MM.1S (cell line): Measurements from ENCODE around the gene APBB2.

Experiments used
- DNase-seq: peaks from one replicate; pipeline ENCODE4 v3.0.0-alpha.2; 2015
- H2AFZ ChIP-seq: fragments of 300-600 bp; sonication (generic); 2 replicates; pipeline ENCODE4 v1.6.0; 2016; ENCODE audit warnings: antibody characterized with exemption, low read length
- H3F3A ChIP-seq: fragments of 300-600 bp; sonication (generic); 2 replicates; pipeline ENCODE4 v1.6.1; 2016; ENCODE audit warnings: mild to moderate bottlenecking, antibody characterized with exemption, low read length, moderate library complexity, mixed read lengths; ENCODE audit not compliant: insufficient read depth
- H3K27ac ChIP-seq: fragments of 300-600 bp; sonication (generic); 2 replicates; pipeline ENCODE4 v1.5.1; 2016; ENCODE audit warnings: mild to moderate bottlenecking, low read length
- H3K27me3 ChIP-seq: fragments of 300-600 bp; sonication (generic); replicated peaks from 2 replicates; pipeline ENCODE4 v1.6.0; 2016; ENCODE audit warnings: low read length; ENCODE audit not compliant: insufficient read depth
- H3K36me3 ChIP-seq: fragments of 300-600 bp; sonication (generic); replicated peaks from 2 replicates; pipeline ENCODE4 v1.6.1; 2016; ENCODE audit warnings: mild to moderate bottlenecking, low read length, mixed read lengths; ENCODE audit not compliant: insufficient read depth
- H3K4me1 ChIP-seq: fragments of 300-600 bp; sonication (generic); 2 replicates; pipeline ENCODE4 v1.6.1; 2016; ENCODE audit warnings: low read length, mixed read lengths
- H3K4me2 ChIP-seq: fragments of 300-600 bp; sonication (generic); 2 replicates; pipeline ENCODE4 v1.6.0; 2016; ENCODE audit warnings: low read depth, low read length
- H3K4me3 ChIP-seq: fragments of 300-600 bp; sonication (generic); 2 replicates; pipeline ENCODE4 v1.5.1; 2016; ENCODE audit warnings: low read length, mixed read lengths
- H3K79me2 ChIP-seq: fragments of 300-600 bp; sonication (generic); 2 replicates; pipeline ENCODE4 v1.6.1; 2016; ENCODE audit warnings: mixed run types, low read length, mixed read lengths
- H3K9ac ChIP-seq: fragments of 300-600 bp; sonication (generic); 2 replicates; pipeline ENCODE4 v1.6.1; 2016; ENCODE audit warnings: low read length, mixed read lengths
- H3K9me2 ChIP-seq: fragments of 300-600 bp; sonication (generic); replicated peaks from 2 replicates; pipeline ENCODE4 v1.6.1; 2016; ENCODE audit warnings: mild to moderate bottlenecking, low read length, mixed read lengths; ENCODE audit not compliant: insufficient read depth
- H3K9me3 ChIP-seq: fragments of 300-600 bp; sonication (generic); replicated peaks from 2 replicates; pipeline ENCODE4 v1.6.1; 2016; ENCODE audit warnings: mild to moderate bottlenecking, low read length, mixed read lengths; ENCODE audit not compliant: insufficient read depth
- H4K20me1 ChIP-seq: fragments of 300-600 bp; sonication (generic); 2 replicates; pipeline ENCODE4 v1.6.1; 2016; ENCODE audit warnings: mild to moderate bottlenecking, low read length, moderate library complexity, mixed read lengths; ENCODE audit not compliant: insufficient read depth
- CTCF ChIP-seq: fragments of 300-600 bp; sonication (generic); IDR thresholded peaks from 2 replicates; pipeline ENCODE4 v1.5.1; 2016; ENCODE audit warnings: antibody characterized with exemption, low read length, mixed read lengths
- EZH2 ChIP-seq: fragments of 300-600 bp; sonication (generic); optimal IDR thresholded peaks from 2 replicates; pipeline ENCODE3; 2017; ENCODE audit warnings: low read depth, mild to moderate bottlenecking, antibody characterized with exemption, low read length, mixed read lengths
- EZH2phosphoT487 ChIP-seq: fragments of 300-600 bp; sonication (generic); IDR thresholded peaks from 2 replicates; pipeline ENCODE4 v1.6.1; 2018; ENCODE audit warnings: antibody characterized with exemption, low read length

APBB2 gene

GRCh38 chr4:41200486-41201017 is 13.8 kb downstream of the APBB2 start:
- Histone ChIP-seq H3K79me2 (no peaks in the 10 kb centered on the region), H3F3A (no peaks in the 10 kb centered on the region), H3K9me3 (no peaks in the 10 kb centered on the region), H4K20me1 (no peaks in the 10 kb centered on the region), H3K9me2 (no peaks in the 10 kb centered on the region), H3K4me3 (no peak overlapping the region), H3K27ac (no peak overlapping the region), H3K36me3 (no peaks in the 10 kb centered on the region), H3K27me3 (no peaks in the 10 kb centered on the region), H3K9ac (no peak overlapping the region), H2AFZ (no peak overlapping the region), H3K4me2 (no peak overlapping the region), H3K4me1 (no peaks in the 10 kb centered on the region)
- no peak for DNase-seq
- TF ChIP-seq EZH2 (no peak), CTCF (no peak), EZH2phosphoT487 (no peak)

GRCh38 chr4:41199788-41200187 is 14.6 kb downstream of the APBB2 start:
- H3K27me3 ChIP-seq, result no peaks in the 10 kb centered on the region
- H3K9me3 ChIP-seq, result no peaks in the 10 kb centered on the region
- H3K79me2 ChIP-seq, result no peaks in the 10 kb centered on the region
- no peaks in the 10 kb centered on the region for H3F3A ChIP-seq
- no peak for DNase-seq
- H2AFZ ChIP-seq, result no peak overlapping the region
- H4K20me1 ChIP-seq, result no peaks in the 10 kb centered on the region
- no peaks in the 10 kb centered on the region for H3K36me3 ChIP-seq
- H3K4me1 ChIP-seq, result no peaks in the 10 kb centered on the region
- no peak for TF ChIP-seq EZH2
- no peak for TF ChIP-seq EZH2phosphoT487
- no peak for TF ChIP-seq CTCF
- H3K9ac ChIP-seq, result no peak overlapping the region
- H3K4me2 ChIP-seq, result no peak overlapping the region
- H3K27ac ChIP-seq, result no peak overlapping the region
- no peaks in the 10 kb centered on the region for H3K9me2 ChIP-seq
- no peak overlapping the region for H3K4me3 ChIP-seq

GRCh38 chr4:41197996-41198395 is 16.3 kb downstream of the APBB2 start:
- H3K79me2 ChIP-seq, result no peaks in the 10 kb centered on the region

More at GRCh38 chr4:41197996-41198395, 16.3 kb downstream of the APBB2 start:
- Histone ChIP-seq H3K4me3 (no peak overlapping the region), H3K9ac (no peak overlapping the region), H3K27me3 (no peaks in the 10 kb centered on the region), H3K36me3 (no peaks in the 10 kb centered on the region), H3K4me2 (no peak overlapping the region), H3K27ac (no peak overlapping the region), H3K4me1 (no peaks in the 10 kb centered on the region), H3F3A (no peaks in the 10 kb centered on the region), H2AFZ (no peak overlapping the region), H3K9me3 (no peaks in the 10 kb centered on the region), H4K20me1 (no peaks in the 10 kb centered on the region), H3K9me2 (no peaks in the 10 kb centered on the region)
- no peak for DNase-seq
- TF ChIP-seq EZH2phosphoT487 (no peak), EZH2 (no peak), CTCF (no peak)
